Tibial nerve (tissue), 4 donors: ENCODE results near the gene SUMO3. TPM values are rescaled to one million over a fixed set of nuclear protein-coding genes. Genes with fewer than 3 reads are reported as not detected.

Experiments
- DNase-seq, 2 donors: peaks; one replicate each; pipeline ENCODE4 v3.0.0-alpha.2; 2019; ENCODE audit warnings: low spot score in 2 of 2
- H3K27ac ChIP-seq, 4 donors: fragments of 200-600 bp; sonication (generic) in 3 of 4; one replicate each; pipeline ENCODE4 v1.5.1; 2017 to 2019; ENCODE audit warnings: mild to moderate bottlenecking in 1 of 4
- H3K27me3 ChIP-seq, 2 donors: fragments of 200-600 bp; sonication (generic) in 1 of 2; one replicate each; pipeline versions ENCODE4 v1.5.1 to v1.6.0; 2017 to 2019
- H3K36me3 ChIP-seq, 3 donors: fragments of 200-600 bp; sonication (generic); one replicate each; pipeline ENCODE4 v1.5.1; 2018 to 2019
- H3K4me1 ChIP-seq, 4 donors: fragments of 200-600 bp; sonication (generic) in 3 of 4; one replicate each; pipeline ENCODE4 v1.5.1; 2017 to 2019
- H3K4me3 ChIP-seq, 4 donors: fragments of 200-600 bp; sonication (generic) in 3 of 4; one replicate each; pipeline ENCODE4 v1.5.1; 2017 to 2019; ENCODE audit warnings: mild to moderate bottlenecking in 1 of 4, moderate library complexity in 1 of 4
- H3K9me3 ChIP-seq, 4 donors: fragments of 200-600 bp; sonication (generic) in 3 of 4; one replicate each; pipeline ENCODE4 v1.5.1; 2017 to 2019
- CTCF ChIP-seq, 5 experiments: fragments of 200-600 bp in 3 of 5; fragments of 450-650 bp in 2 of 5; sonication (generic) in 3 of 5; IDR thresholded peaks; one replicate each; pipeline ENCODE4 v1.5.1; 2016 to 2019; ENCODE audit warnings: antibody characterized with exemption in 5 of 5, mild to moderate bottlenecking in 3 of 5, moderate library complexity in 2 of 5
- EP300 ChIP-seq, 2 donors: sonication (generic); formaldehyde crosslinking; IDR thresholded peaks; one replicate each; pipeline ENCODE4 v1.6.1; 2017; ENCODE audit warnings: antibody characterized with exemption in 2 of 2, mild to moderate bottlenecking in 1 of 2
- POLR2A ChIP-seq, 2 donors: fragments of 450-650 bp; IDR thresholded peaks; one replicate each; pipeline ENCODE4 v1.6.1; 2017; ENCODE audit warnings: antibody characterized with exemption in 2 of 2, mild to moderate bottlenecking in 2 of 2, moderate library complexity in 2 of 2
- WGBS, 2 donors: methylation state at CpG; one replicate each; pipeline ENCODE4 v1.1.5; 2018; 5-methylcytosine and 5-hydroxymethylcytosine counted together
- total RNA-seq, 4 donors: library from RNA; depleted of rRNA; stranded (reverse); fragments of >200 nt; gene quantifications; one replicate each; pipeline ENCODE4 v1.1.0, GENCODE V29; 2016

Gene SUMO3
- total RNA-seq, 4 donors from 2014 or later = 59.9 to 70.8 (median 62.1) TPM

- H3K27ac ChIP-seq = no peak overlapping the region
- peaks cover 0 to 26% (median 2%) of the 10 kb centered on the region in 4 donors for H3K4me1 ChIP-seq
- no peaks in the 10 kb centered on the region for H3K27me3 ChIP-seq
- H3K36me3 ChIP-seq = peaks cover 0 to 47% (median 0%) of the 10 kb centered on the region in 3 donors
- H3K4me3 ChIP-seq = no peak overlapping the region
- DNase-seq = no peak
- WGBS, 2 donors = 92 to 93% methylated on average over 16 of the region's 16 CpGs
- no peaks in the 10 kb centered on the region for H3K9me3 ChIP-seq
- TF ChIP-seq EP300 (IDR thresholded peaks at IDR 0.05) = no peak
- no peak for TF ChIP-seq CTCF (IDR thresholded peaks at IDR 0.05)
- TF ChIP-seq POLR2A (IDR thresholded peaks at IDR 0.05) = no peak
Measured at GRCh38 chr21:44780767-44781459, 36.9 kb downstream of the SUMO3 start.

GRCh38 chr21:44780137-44780502 lies 37.7 kb downstream of the SUMO3 start:
- Histone ChIP-seq H3K9me3 (no peaks in the 10 kb centered on the region), H3K4me1 (peaks cover 0 to 18% (median 2%) of the 10 kb centered on the region in 4 donors), H3K27me3 (no peaks in the 10 kb centered on the region), H3K4me3 (no peak overlapping the region), H3K36me3 (peaks cover 0 to 46% (median 0%) of the 10 kb centered on the region in 3 donors), H3K27ac (no peak overlapping the region)
- 53 to 59% methylated on average over 7 of the region's 7 CpGs for WGBS, 2 donors
- TF ChIP-seq EP300 (IDR thresholded peaks at IDR 0.05) (no peak), POLR2A (IDR thresholded peaks at IDR 0.05) (no peak), CTCF (IDR thresholded peaks at IDR 0.05) (no peak)
- DNase-seq = no peak

DNA sequence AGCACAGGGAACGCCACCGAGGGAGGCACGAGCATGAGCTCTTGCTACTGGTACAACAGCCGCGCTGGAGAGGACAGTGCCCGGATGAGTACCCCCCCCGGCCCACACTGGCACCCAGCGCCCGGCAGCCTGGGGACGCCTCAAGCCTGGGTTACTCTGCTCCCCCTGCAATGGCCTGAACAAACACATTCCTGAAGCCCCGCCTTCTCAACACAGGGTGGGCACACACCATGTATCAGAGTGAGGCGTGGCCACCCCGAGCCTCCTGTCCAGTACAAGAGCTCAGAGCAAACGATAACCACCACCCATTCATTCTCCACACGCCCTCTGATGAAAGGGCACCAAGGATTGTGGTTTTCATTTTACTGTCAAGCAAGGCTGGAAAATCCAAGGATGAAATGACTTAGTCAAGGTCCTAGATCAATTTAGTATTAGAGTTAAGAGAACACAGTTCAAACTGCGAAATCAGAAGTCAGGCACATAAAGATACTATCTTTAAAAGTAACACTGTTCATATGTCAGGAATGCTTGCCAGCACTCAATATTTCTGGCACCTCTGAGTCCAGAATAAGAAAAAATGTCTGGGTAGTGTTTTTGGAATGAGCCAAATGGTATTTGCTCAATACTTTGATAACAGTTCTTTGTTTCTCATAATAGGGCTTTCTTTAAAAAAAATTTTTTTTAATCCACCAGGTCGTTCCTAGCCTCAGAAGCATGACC lies 38.3 kb downstream of the SUMO3 start:
- peaks cover 0 to 47% (median 4%) of the 10 kb centered on the region in 3 donors for H3K36me3 ChIP-seq
- peaks cover 0 to 18% (median 2%) of the 10 kb centered on the region in 4 donors for H3K4me1 ChIP-seq
- DNase-seq = no peak
- no peak overlapping the region for H3K4me3 ChIP-seq
- WGBS, 2 donors = 66 to 71% methylated on average over 17 of the region's 17 CpGs
- no peak overlapping the region for H3K27ac ChIP-seq
- TF ChIP-seq POLR2A (IDR thresholded peaks at IDR 0.05) (no peak), EP300 (IDR thresholded peaks at IDR 0.05) (no peak), CTCF (IDR thresholded peaks at IDR 0.05) (no peak)
- no peaks in the 10 kb centered on the region for H3K9me3 ChIP-seq
- H3K27me3 ChIP-seq = no peaks in the 10 kb centered on the region

- TF ChIP-seq POLR2A (IDR thresholded peaks at IDR 0.05) (no peak), CTCF (IDR thresholded peaks at IDR 0.05) (no peak), EP300 (IDR thresholded peaks at IDR 0.05) (no peak)
- H3K36me3 ChIP-seq = peaks cover 0 to 49% (median 4%) of the 10 kb centered on the region in 3 donors
- DNase-seq = no peak
- no peaks in the 10 kb centered on the region for H3K27me3 ChIP-seq
- no peak overlapping the region for H3K27ac ChIP-seq
- no peaks in the 10 kb centered on the region for H3K9me3 ChIP-seq
- H3K4me3 ChIP-seq = no peak overlapping the region
- peaks cover 0 to 18% (median 2%) of the 10 kb centered on the region in 4 donors for H3K4me1 ChIP-seq
- WGBS, 2 donors = 86 to 90% methylated on average over 6 of the region's 6 CpGs
Measured at GRCh38 chr21:44778983-44779382, 38.9 kb downstream of the SUMO3 start.

DNA sequence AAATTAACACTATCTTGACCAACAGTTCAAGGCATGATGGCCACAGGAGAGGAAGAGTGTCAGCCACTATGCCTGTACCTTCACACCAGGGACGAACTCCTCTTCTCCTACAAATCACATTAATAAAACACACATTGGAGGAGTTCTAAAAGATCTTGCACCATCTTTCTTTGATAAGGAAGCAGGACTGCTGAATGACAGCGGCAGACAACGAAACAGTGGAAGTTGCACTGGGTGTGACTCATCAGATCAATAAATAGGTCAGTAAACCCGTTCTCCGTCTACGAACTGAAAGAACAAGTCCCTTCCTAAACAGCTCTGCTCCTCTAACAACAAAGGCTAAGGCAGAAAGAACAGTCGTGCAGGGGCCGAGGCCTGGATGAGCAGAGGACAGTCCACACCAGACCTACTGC lies 39.4 kb downstream of the SUMO3 start:
- TF ChIP-seq EP300 (IDR thresholded peaks at IDR 0.05) (no peak), POLR2A (IDR thresholded peaks at IDR 0.05) (no peak), CTCF (IDR thresholded peaks at IDR 0.05) (no peak)
- peaks cover 0 to 49% (median 5%) of the 10 kb centered on the region in 3 donors for H3K36me3 ChIP-seq
- 78 to 83% methylated on average over 8 of the region's 8 CpGs for WGBS, 2 donors

More for the DNA sequence above, 39.4 kb downstream of the SUMO3 start:
- H3K4me3 ChIP-seq = no peak overlapping the region
- no peak for DNase-seq
- H3K9me3 ChIP-seq = no peaks in the 10 kb centered on the region
- H3K27me3 ChIP-seq = no peaks in the 10 kb centered on the region
- no peak overlapping the region for H3K27ac ChIP-seq
- H3K4me1 ChIP-seq = peaks cover 0 to 18% (median 2%) of the 10 kb centered on the region in 4 donors
